ENCODE results near the gene GCNA. TPM values are rescaled to one million over a fixed set of nuclear protein-coding genes. Genes with fewer than 3 reads are reported as not detected.
A peak's percentile ranks its signal among the peaks of the same experiment; 100 is the strongest.
"Not testable (repeated sequence)": the region's sequence is repeated elsewhere in the genome, so short reads cannot be mapped to it uniquely, and the experiment has no call there.

Gene GCNA
- total RNA-seq, 1 donor from 2014 or later = 1.7 TPM

- no peak for ATAC-seq
- intact Hi-C loops (cut with DNase I) = no loop called here
Observed at GRCh38 chrX:71606536-71607216, 28.4 kb downstream of the GCNA start.

GRCh38 chrX:71607488-71607887 lies 29.3 kb downstream of the GCNA start:
- ATAC-seq (no peak), DNase-seq (ENCODE audit: missing footprints) (no peak)
- intact Hi-C loops (cut with DNase I) = no loop called here

More at GRCh38 chrX:71606536-71607216, 28.4 kb downstream of the GCNA start:
- DNase-seq (ENCODE audit: missing footprints) = no peak

- ATAC-seq (no peak), DNase-seq (ENCODE audit: missing footprints) (no peak)
- intact Hi-C loops (cut with DNase I) = no loop called here
Observed at GRCh38 chrX:71609095-71609750, 31.0 kb downstream of the GCNA start.

- ATAC-seq; intact Hi-C loops (cut with DNase I); DNase-seq (ENCODE audit: missing footprints): not testable (repeated sequence)
Observed at GRCh38 chrX:71611736-71612135, 33.5 kb downstream of the GCNA start.

- ATAC-seq = no peak
- DNase-seq (ENCODE audit: missing footprints) = no peak
- intact Hi-C loops (cut with DNase I) = no loop called here
Observed at GRCh38 chrX:71612256-71612655, 34.0 kb downstream of the GCNA start.

DNA sequence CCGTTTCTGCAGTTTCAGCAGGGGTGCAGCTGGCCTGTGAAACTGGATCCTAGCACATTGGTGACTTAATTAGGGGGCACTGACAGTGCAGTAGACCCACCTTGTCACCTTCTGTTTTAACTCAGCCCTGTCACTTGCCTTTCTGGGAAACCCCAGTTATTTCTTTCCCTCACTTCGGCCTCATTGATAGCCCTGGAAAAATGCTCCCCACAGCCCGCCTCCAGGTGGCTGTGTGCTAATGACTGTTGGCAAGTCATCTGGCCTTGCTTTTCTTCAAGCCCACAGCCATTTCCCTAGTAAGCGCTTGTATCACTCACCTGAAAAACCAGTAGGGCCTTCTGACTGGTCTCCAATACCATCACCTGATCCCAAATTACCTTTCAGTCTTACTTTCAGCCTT lies 36.8 kb downstream of the GCNA start:
- ATAC-seq (no peak), DNase-seq (ENCODE audit: missing footprints) (no peak)
- intact Hi-C loops (cut with DNase I) = no loop called here

DNA sequence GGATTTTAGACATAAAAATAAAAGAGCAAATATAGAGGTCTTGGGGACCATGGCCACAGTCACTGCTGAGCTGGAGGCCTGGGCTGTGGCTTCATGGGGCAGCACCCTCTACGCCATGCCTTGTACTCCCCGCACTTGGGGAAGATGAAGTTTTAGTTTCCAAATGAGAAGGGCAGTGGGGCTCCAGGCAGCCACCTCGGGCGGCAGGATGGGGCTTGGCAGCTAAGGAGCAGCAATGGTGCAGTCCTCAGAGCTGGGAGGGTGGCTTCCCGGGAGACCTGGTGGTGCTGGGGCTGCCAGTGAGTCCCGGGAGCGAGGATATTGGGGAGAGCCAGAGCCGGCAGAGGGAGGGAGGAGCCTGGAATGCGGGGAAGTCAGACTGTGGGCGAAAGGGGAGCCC lies 37.7 kb downstream of the GCNA start:
- no peak for ATAC-seq
- intact Hi-C loops (cut with DNase I) = no loop called here
- no peak for DNase-seq (ENCODE audit: missing footprints)

DNA sequence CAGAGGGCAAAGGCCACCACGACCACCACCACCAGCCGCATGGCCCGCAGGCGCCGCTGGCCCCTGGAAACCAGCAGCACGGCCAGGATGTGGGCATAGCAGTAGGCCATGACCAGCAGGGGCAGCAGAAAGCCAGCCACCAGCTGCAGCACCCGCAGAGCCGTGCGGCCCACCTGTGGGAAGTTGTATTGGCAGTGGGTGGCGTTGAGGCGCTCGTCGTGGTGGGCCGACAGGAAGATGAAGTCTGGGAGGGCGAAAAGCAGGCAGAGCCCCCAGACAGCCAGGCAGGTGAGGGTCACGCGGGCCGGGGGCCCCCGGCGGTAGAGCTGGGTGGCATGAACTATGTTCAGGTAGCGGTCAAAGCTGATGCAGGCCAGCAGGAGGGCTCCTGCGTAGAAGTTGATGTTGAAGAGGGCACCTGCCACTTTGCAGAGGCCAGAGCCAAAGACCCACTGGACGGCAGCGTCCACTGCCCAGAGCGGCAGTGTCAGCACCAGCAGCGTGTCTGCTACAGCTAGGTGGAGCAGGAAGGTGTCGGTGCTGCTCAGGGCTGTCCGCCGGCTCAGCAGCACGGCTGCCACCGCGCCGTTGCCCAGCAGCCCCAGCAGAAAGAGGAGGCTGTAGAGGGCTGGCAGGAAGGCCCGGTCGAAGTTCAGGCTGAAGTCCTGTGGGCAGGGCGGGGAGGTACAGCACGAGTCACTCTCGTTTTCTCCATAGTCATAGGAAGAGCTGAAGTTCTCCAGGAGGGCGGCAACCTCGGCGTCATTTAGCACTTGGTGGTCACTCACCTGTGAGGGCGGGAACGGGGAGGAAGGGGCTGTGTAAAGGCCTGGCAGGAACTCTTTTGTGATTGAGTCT lies 38.7 kb downstream of the GCNA start:
- ATAC-seq (no peak), DNase-seq (ENCODE audit: missing footprints) (no peak)
- intact Hi-C loops (cut with DNase I) = no loop called here

- intact Hi-C loops (cut with DNase I) = no loop called here
- no peak for ATAC-seq
Observed at GRCh38 chrX:71617742-71618141, 39.5 kb downstream of the GCNA start.

GRCh38 chrX:71618303-71618721 lies 40.1 kb downstream of the GCNA start, which contains the start of gene CXCR3:
TSS of gene CXCR3 (minus strand) at chrX:71618511. CDS start at chrX:71618449, 62 bp downstream.
- no peak for ATAC-seq
- no peak for DNase-seq (ENCODE audit: missing footprints)
- intact Hi-C loops (cut with DNase I) = no loop called here

More at GRCh38 chrX:71617742-71618141, 39.5 kb downstream of the GCNA start:
- no peak for DNase-seq (ENCODE audit: missing footprints)

DNA sequence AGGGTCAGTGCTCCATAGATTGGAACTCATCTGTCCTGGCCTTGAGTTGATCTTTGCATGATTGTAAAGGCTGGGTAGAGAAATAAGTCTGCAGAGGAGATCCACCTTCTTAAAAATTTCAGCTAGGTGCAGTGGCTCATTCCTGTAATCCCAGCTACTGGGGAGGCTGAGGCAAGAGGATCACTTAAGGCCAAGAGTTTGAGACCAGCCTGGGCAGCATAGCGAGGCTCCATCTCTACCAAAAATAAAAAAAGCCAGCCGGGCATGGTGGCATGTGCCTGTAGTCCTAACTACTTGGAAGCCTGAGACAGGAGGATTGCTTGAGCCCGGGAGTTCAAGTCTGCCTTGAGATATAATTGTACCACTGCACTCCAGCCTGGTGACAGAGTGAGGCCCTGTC lies 40.5 kb downstream of the GCNA start:
- DNase-seq (ENCODE audit: missing footprints) = no peak

DNA sequence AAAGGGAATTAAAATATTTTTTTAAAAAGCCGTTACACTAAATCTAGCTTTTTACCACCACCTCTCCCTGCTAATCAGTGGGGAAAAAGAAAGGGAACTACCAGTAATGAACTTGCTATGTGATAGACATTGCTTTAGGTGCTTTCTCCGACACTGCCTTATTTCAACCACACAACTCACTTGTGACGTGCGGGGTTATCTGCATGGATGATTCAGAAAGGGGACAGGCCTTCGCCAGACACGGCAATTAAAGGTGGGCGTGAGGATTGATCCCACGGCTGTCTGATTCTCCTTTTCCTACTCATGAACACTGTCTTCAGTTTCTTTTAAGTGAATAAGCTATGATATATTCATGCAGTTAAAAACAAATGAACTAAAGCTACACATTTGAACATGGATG lies 41.0 kb downstream of the GCNA start:
- DNase-seq (ENCODE audit: missing footprints) (no peak), ATAC-seq (no peak)
- intact Hi-C loops (cut with DNase I) = no loop called here

More for the DNA sequence above, 40.5 kb downstream of the GCNA start:
- intact Hi-C loops (cut with DNase I) = no loop called here
- no peak for ATAC-seq

DNA sequence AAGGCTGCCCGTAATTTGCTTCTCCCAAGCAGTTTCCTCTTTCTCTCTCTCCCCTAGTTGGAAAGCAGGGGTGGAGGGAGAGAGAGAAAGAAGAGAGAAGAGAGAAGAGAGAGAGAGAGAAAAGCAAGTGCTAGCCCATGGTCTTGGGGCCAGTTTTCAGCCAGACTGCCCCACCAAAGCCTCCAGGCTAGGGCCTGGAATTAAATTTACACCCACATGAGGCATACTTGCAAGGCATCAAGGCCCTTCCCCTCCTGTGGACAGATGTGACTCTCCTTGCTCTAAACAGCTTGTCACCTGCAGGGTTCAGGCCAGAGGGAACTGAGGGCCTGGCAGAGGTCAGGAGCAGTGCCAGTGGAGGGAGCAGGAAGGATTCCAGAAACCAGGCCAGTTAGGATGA lies 41.7 kb downstream of the GCNA start:
- intact Hi-C loops (cut with DNase I) = no loop called here
- DNase-seq (ENCODE audit: missing footprints) (no peak), ATAC-seq (no peak)

GRCh38 chrX:71621603-71622002 lies 43.4 kb downstream of the GCNA start:
- DNase-seq (ENCODE audit: missing footprints) = no peak
- ATAC-seq = peak; percentile 61
- intact Hi-C loops (cut with DNase I) = no loop called here

DNA sequence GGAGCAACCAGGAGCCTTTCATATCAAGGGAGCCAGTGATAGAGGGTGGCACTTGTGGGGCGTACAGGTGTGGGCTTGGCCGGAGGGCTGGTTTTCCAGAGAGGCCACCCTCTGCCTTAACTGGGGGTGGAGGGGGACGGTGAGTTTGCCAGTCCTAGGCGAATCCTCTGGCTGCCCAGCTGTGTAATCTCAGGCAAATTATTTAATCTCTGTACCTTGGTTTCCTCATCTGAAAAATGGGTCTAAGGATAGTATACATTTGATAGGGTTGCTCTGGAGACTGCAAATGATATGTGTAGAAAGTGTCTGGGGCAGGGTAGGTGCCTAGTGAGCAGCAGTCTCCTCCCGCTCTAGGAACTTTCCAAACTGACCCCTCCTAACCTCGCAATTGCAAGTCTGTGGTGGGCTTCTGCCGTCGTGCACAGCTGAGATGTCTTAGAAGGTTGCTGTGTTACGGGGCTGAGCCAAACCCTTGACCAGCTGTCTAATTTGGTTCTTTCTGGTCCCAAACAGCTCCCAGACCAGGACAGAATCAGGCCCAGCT lies 43.9 kb downstream of the GCNA start:
- DNase-seq (ENCODE audit: missing footprints) = peak; percentile 63
- ATAC-seq = no peak
- intact Hi-C loops (cut with DNase I) = no loop called here

DNA sequence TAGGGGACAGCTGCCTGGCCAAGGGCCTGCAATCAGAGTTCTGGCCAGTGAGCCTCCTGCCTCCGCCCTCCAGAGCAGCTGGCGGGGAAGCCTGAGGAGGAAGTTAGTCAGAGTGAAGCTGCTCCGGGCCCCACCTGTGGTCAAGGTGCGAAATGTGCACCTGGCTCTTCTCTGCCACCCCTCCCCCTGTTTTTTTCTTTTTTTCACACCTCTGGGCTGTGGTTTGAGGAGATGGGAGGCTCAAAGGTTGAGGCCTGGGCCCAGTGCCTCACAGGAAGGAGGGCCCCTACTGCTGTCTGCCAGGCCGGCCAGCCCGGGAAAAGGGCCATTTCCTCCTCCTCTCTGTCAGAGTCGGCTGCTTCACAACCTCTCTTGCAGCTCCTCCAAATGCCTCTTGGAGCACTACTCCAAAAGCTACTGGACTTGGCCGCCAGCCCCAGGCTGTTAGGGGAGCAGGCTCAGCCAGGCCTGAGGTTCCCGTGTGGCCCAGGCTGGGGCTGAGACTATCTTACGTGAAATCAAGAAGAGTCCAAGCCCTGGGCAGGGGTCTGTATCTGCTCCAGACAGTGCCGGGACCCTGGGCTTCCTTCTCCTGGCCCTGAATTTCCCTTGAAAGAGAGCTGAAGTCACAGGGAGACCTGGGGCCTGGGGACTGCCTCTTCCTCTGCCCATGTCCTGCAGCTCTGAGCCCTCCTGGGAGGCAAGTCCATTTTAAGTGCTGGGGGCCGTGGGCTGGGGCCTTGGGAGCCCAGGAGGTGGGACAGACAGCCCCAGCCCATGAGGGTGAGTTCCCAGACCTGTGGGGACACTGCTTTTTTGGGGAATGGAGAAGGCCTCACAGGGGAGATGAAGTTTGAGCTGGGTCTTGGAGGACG lies 44.6 kb downstream of the GCNA start:
- intact Hi-C loops (cut with DNase I) = no loop called here
- peak; percentile 91 for ATAC-seq

GRCh38 chrX:71623714-71624113 lies 45.5 kb downstream of the GCNA start:
- ATAC-seq = no peak
- intact Hi-C loops (cut with DNase I) = no loop called here
- no peak for DNase-seq (ENCODE audit: missing footprints)

More for the DNA sequence above, 44.6 kb downstream of the GCNA start:
- peak; percentile 85 for DNase-seq (ENCODE audit: missing footprints)

GRCh38 chrX:71625471-71625870 lies 47.2 kb downstream of the GCNA start:
- DNase-seq (ENCODE audit: missing footprints) = no peak
- intact Hi-C loops (cut with DNase I) = no loop called here
- ATAC-seq = no peak
